HepG2 (cell line): Measurements from ENCODE around the gene PIK3CD. TPM values are rescaled to one million over a fixed set of nuclear protein-coding genes. Genes with fewer than 3 reads are reported as not detected.
A peak's percentile ranks its signal among the peaks of the same experiment; 100 is the strongest.

Source experiments
- ATAC-seq: fragments of 200-7000 bp; cut with Tn5 transposase; 3 replicates; pipeline ENCODE4 v1.9.1; 2020; ENCODE audit warnings: mild to moderate bottlenecking, moderate library complexity
- BruUV-seq: library from RNA; stranded (reverse); fragments of 400-500 nt; replicated peaks from 2 replicates; lab custom pipeline; 2021; lab: Mats Ljungman, UMichigan
- CTCF ChIA-PET: fragments of 300-600 bp; formaldehyde crosslinking; extraction: SDS; loops from one replicate; lab custom pipeline; 2021; ENCODE audit warnings: low total read pairs, inconsistent platforms, low intra/inter-chr PET ratio; lab: Yijun Ruan, JAX
- POLR2A ChIA-PET: fragments of 350-600 bp; sonication (Branson Sonifier 250); formaldehyde crosslinking; loops from one replicate; lab custom pipeline; 2020; ENCODE audit warnings: antibody characterized with exemption, inconsistent platforms; lab: Yijun Ruan, JAX
- DNase-seq: peaks from one replicate; pipeline ENCODE4 v3.0.0-alpha.2; 2015; ENCODE audit warnings: low spot score
- FAIRE-seq: peaks from 3 replicates; lab custom pipeline; 2011; peaks lifted over from hg19 to GRCh38; lab: Jason Lieb, UNC
- H2AFZ ChIP-seq: one replicate; pipeline ENCODE4 v1.6.1; 2011; ENCODE audit warnings: low read length, inconsistent platforms
- H3K27ac ChIP-seq: fragments of 300-600 bp; 3 replicates; pipeline ENCODE4 v1.8.0; 2011; ENCODE audit warnings: mixed run types, mild to moderate bottlenecking, mixed read lengths, low read length, inconsistent platforms; ENCODE audit not compliant: insufficient read depth; ENCODE audit errors: extremely low read length
- H3K27me3 ChIP-seq, 2 experiments: fragments of 200-600 bp in 1 of 2; 2 replicates in 1 of 2; 3 replicates in 1 of 2; pipeline versions ENCODE4 v1.6.0 to v1.8.0; 2011; ENCODE audit warnings: low read length in 2 of 2, mild to moderate bottlenecking in 2 of 2, moderate library complexity in 2 of 2, inconsistent platforms in 1 of 2; ENCODE audit not compliant: insufficient read depth in 2 of 2, control insufficient read depth in 1 of 2
- H3K36me3 ChIP-seq, 2 experiments: fragments of 200-600 bp in 1 of 2; replicated peaks in 1 of 2; 2 replicates in 1 of 2; 3 replicates in 1 of 2; pipeline versions ENCODE4 v1.5.1 to v1.8.0; 2011; ENCODE audit warnings: low read length in 2 of 2, inconsistent platforms in 1 of 2; ENCODE audit not compliant: insufficient read depth in 2 of 2, control insufficient read depth in 1 of 2
- H3K4me1 ChIP-seq: 2 replicates; pipeline ENCODE4 v1.5.1; 2012; ENCODE audit warnings: low read length, inconsistent platforms; ENCODE audit not compliant: insufficient read depth
- H3K4me2 ChIP-seq: 2 replicates; pipeline ENCODE4 v1.6.0; 2011; ENCODE audit warnings: low read depth, low read length, inconsistent platforms
- H3K4me3 ChIP-seq, 3 experiments: fragments of 200-600 bp in 1 of 3; sonication (generic), shearing (Covaris generic) in 1 of 3; replicated peaks in 1 of 3; 2 replicates each; pipeline ENCODE4 v1.5.1; 2011 to 2016; ENCODE audit warnings: low read length in 3 of 3, inconsistent platforms in 2 of 3, low read depth in 2 of 3, mild to moderate bottlenecking in 2 of 3, control low read depth in 1 of 3, mixed read lengths in 1 of 3; ENCODE audit not compliant: insufficient read depth in 1 of 3
- H3K79me2 ChIP-seq: one replicate; pipeline ENCODE4 v1.6.1; 2011; ENCODE audit warnings: low read length, inconsistent platforms; ENCODE audit not compliant: insufficient read depth
- H3K9ac ChIP-seq: 2 replicates; pipeline ENCODE4 v1.6.0; 2011; ENCODE audit warnings: mild to moderate bottlenecking, low read depth, low read length, inconsistent platforms; ENCODE audit not compliant: insufficient read depth
- H3K9me3 ChIP-seq: 2 replicates; pipeline ENCODE4 v1.5.1; 2012; ENCODE audit warnings: mild to moderate bottlenecking, low read length
- H4K20me1 ChIP-seq: 2 replicates; pipeline ENCODE4 v1.6.0; 2011; ENCODE audit warnings: inconsistent platforms, mild to moderate bottlenecking, low read length, moderate library complexity; ENCODE audit not compliant: insufficient read depth
- AKAP8 ChIP-seq: sonication (generic); formaldehyde crosslinking; IDR thresholded peaks from 2 replicates; pipeline ENCODE4 v1.5.1; 2020; ENCODE audit warnings: mild to moderate bottlenecking, missing genetic modification reagents
- ARID3A ChIP-seq: IDR thresholded peaks from 2 replicates; pipeline ENCODE4 v1.6.1; 2012; ENCODE audit warnings: low read depth, low read length, improper control_type of control experiment
- CTCF ChIP-seq: sonication (generic); formaldehyde crosslinking; IDR thresholded peaks from 2 replicates; pipeline ENCODE4 v1.5.0; 2020; ENCODE audit warnings: mild to moderate bottlenecking, missing genetic modification reagents, moderate library complexity
- HNRNPL ChIP-seq: fragments of 200-400 bp; formaldehyde crosslinking; IDR thresholded peaks from 2 replicates; pipeline ENCODE4 v1.6.1; 2017; ENCODE audit warnings: mild to moderate bottlenecking, low read depth, low read length
- NAIF1 ChIP-seq: sonication (generic); formaldehyde crosslinking; IDR thresholded peaks from 2 replicates; pipeline ENCODE4 v1.5.0; 2020; ENCODE audit warnings: mild to moderate bottlenecking, missing genetic modification reagents, borderline replicate concordance
- PBX3 ChIP-seq: sonication (generic); formaldehyde crosslinking; IDR thresholded peaks from 2 replicates; pipeline ENCODE4 v1.8.1; 2023; ENCODE audit warnings: missing genetic modification reagents, inconsistent platforms, borderline replicate concordance
- THYN1 ChIP-seq: sonication (generic); formaldehyde crosslinking; IDR thresholded peaks from 2 replicates; pipeline ENCODE4 v1.8.1; 2023; ENCODE audit warnings: low read depth, mild to moderate bottlenecking, moderate library complexity, missing genetic modification reagents, borderline replicate concordance
- ZBTB38 ChIP-seq: sonication (generic); formaldehyde crosslinking; IDR thresholded peaks from 2 replicates; pipeline ENCODE4 v1.5.1; 2020; ENCODE audit warnings: mild to moderate bottlenecking, missing genetic modification reagents
- ZBTB4 ChIP-seq: sonication (generic); formaldehyde crosslinking; IDR thresholded peaks from 2 replicates; pipeline ENCODE4 v1.4.0; 2020; ENCODE audit warnings: missing genetic modification reagents, mild to moderate bottlenecking, borderline replicate concordance
- ZHX1 ChIP-seq: sonication (generic); formaldehyde crosslinking; IDR thresholded peaks from 2 replicates; pipeline ENCODE4 v1.8.1; 2022; ENCODE audit warnings: low read depth, mild to moderate bottlenecking, missing genetic modification reagents
- ZNF263 ChIP-seq: sonication (generic); formaldehyde crosslinking; IDR thresholded peaks from 2 replicates; pipeline ENCODE4 v1.4.0; 2020; ENCODE audit warnings: missing genetic modification reagents
- WGBS: methylation state at CpG from one replicate; pipeline ENCODE4 v1.1.6; 2017; ENCODE audit warnings: low lambda C conversion rate; 5-methylcytosine and 5-hydroxymethylcytosine counted together
- in situ Hi-C: cut with HindIII; loops from 2 replicates; pipeline ENCODE4 v1.10.0; 2017; ENCODE audit warnings: low pct_unique_long_range_greater_than_20kb; ENCODE audit not compliant: extremely low pct_ligation_motif_present
- intact Hi-C: fragments of 100-400 bp; cut with micrococcal nuclease; formaldehyde crosslinking; loops from one replicate; pipeline ENCODE4 v1.10.0; 2022; ENCODE audit not compliant: unreplicated experiment
- polyA plus RNA-seq, 8 experiments: library from polyadenylated mRNA; depleted of rRNA in 3 of 8; stranded (reverse) in 7 of 8; unstranded in 1 of 8; fragments of >200 nt; fragmentation: Illumina TruSeq in 4 of 8; extraction: Trizol in 4 of 8; gene quantifications; 2 replicates each; pipeline versions ENCODE4 v1.2.1 to v1.2.3, GENCODE V29; 2011 to 2016; ENCODE audit warnings: low read depth in 4 of 8, missing spikeins in 1 of 8, mixed read lengths in 1 of 8; ENCODE audit not compliant: insufficient read depth in 1 of 8
- total RNA-seq, 5 experiments: library from RNA; depleted of rRNA; stranded (reverse); fragments of >200 nt; fragmentation: Illumina TruSeq; extraction: Trizol; gene quantifications; 2 replicates each; pipeline ENCODE4 v1.2.3, GENCODE V29; 2016; ENCODE audit warnings: low read depth in 1 of 5

PIK3CD gene
- total and polyA plus RNA-seq, 2 of the 13 experiments (the other 11 are each of a cell fraction or from before 2014, with no cell fraction given) = 7.1 to 10.0 TPM

- WGBS = over 99% methylated on average over 22 of the region's 40 CpGs
- no peak overlapping the region for H3K9ac ChIP-seq
- peak overlapping the region in 1 of 3 experiments; percentile 83; a peak in 1 of 6 replicates for H3K4me3 ChIP-seq
- H3K4me1 ChIP-seq = peaks cover 42% of the 10 kb centered on the region
- CTCF ChIA-PET = interaction anchor here (2.1 kb wide), 1 partner anchor 89 kb away, joined by 12 read pairs; no protein-coding TSS in a partner anchor
- in situ Hi-C loops (no loop called here), intact Hi-C loops (no loop called here)
- H3K36me3 ChIP-seq = peaks cover 0 to 9% of the 10 kb centered on the region in 2 experiments; a peak in 3 of 5 replicates
- no peak overlapping the region for H2AFZ ChIP-seq
- H3K9me3 ChIP-seq = no peaks in the 10 kb centered on the region
- FAIRE-seq = no peak
- POLR2A ChIA-PET = interaction anchor here (3.4 kb wide), 1 partner anchor 27 kb away, joined by 35 read pairs; no protein-coding TSS in a partner anchor
- peak overlapping the region; percentile 97 for H3K4me2 ChIP-seq
- H3K79me2 ChIP-seq = peaks cover 16% of the 10 kb centered on the region
- H4K20me1 ChIP-seq = no peaks in the 10 kb centered on the region
- BruUV-seq = no TSS peak
- DNase-seq = no peak
- H3K27ac ChIP-seq = peak overlapping the region; percentile 97
- ATAC-seq = no peak
- no peaks in the 10 kb centered on the region for H3K27me3 ChIP-seq
- TF ChIP-seq ZBTB4 (CRISPR knock-in tag) (no peak), NAIF1 (CRISPR knock-in tag) (no peak), THYN1 (no peak), ZHX1 (CRISPR knock-in tag) (no peak), ZNF263 (peak; percentile 48; the same call in 1 of the 2 replicates), AKAP8 (CRISPR knock-in tag) (0 out of 2 replicates have a peak, but pooled peaks have one; percentile 42), PBX3 (no peak), HNRNPL (0 out of 2 replicates have a peak, but pooled peaks have one; percentile 10), ZBTB38 (peak; percentile 86), CTCF (CRISPR knock-in tag) (no peak), ARID3A (no peak)
These were observed 64.2 kb downstream of the PIK3CD start for GRCh38 chr1:9715536-9716226.
